DMS53 treated with DMSO at 0.1 percent for 48 hours (cell line): ENCODE measurements around the gene SLIT2.

Source experiments
- DNase-seq: peaks from one replicate; lab custom pipeline; 2025; ENCODE audit not compliant: unreplicated experiment; lab: John Stamatoyannopoulos, UW

The SLIT2 gene

GRCh38 chr4:20262221-20262620 lies 10.5 kb downstream of the SLIT2 start:
- DNase-seq, result no peak

GRCh38 chr4:20264688-20265087 lies 13.0 kb downstream of the SLIT2 start:
- no peak for DNase-seq

GRCh38 chr4:20265726-20266125 lies 14.0 kb downstream of the SLIT2 start:
- no peak for DNase-seq

GRCh38 chr4:20266215-20267082 lies 14.7 kb downstream of the SLIT2 start:
- no peak for DNase-seq

- DNase-seq, result no peak
Observed at GRCh38 chr4:20268028-20268427, 16.3 kb downstream of the SLIT2 start.

- no peak for DNase-seq
Observed at GRCh38 chr4:20269320-20269719, 17.6 kb downstream of the SLIT2 start.

GRCh38 chr4:20271950-20272349 lies 20.2 kb downstream of the SLIT2 start:
- no peak for DNase-seq

GRCh38 chr4:20272411-20272872 lies 20.7 kb downstream of the SLIT2 start:
- no peak for DNase-seq

GRCh38 chr4:20273793-20274192 lies 22.1 kb downstream of the SLIT2 start:
- DNase-seq, result no peak

- no peak for DNase-seq
Observed at GRCh38 chr4:20276848-20277247, 25.1 kb downstream of the SLIT2 start.

- no peak for DNase-seq
Observed at GRCh38 chr4:20278195-20278594, 26.5 kb downstream of the SLIT2 start.

- no peak for DNase-seq
Observed at GRCh38 chr4:20279381-20279780, 27.7 kb downstream of the SLIT2 start.

GRCh38 chr4:20281453-20281852 lies 29.7 kb downstream of the SLIT2 start:
- no peak for DNase-seq

GRCh38 chr4:20283039-20283438 lies 31.3 kb downstream of the SLIT2 start:
- DNase-seq, result no peak

GRCh38 chr4:20284990-20285389 lies 33.3 kb downstream of the SLIT2 start:
- DNase-seq, result no peak

- no peak for DNase-seq
Observed at GRCh38 chr4:20287246-20287645, 35.5 kb downstream of the SLIT2 start.

- no peak for DNase-seq
Observed at GRCh38 chr4:20288047-20288650, 36.4 kb downstream of the SLIT2 start.

GRCh38 chr4:20288846-20289512 lies 37.3 kb downstream of the SLIT2 start:
- DNase-seq, result no peak

GRCh38 chr4:20289782-20290181 lies 38.1 kb downstream of the SLIT2 start:
- no peak for DNase-seq

GRCh38 chr4:20292739-20293138 lies 41.0 kb downstream of the SLIT2 start:
- DNase-seq, result no peak

- DNase-seq, result no peak
Observed at GRCh38 chr4:20297261-20297660, 45.6 kb downstream of the SLIT2 start.

- DNase-seq, result no peak
Observed at GRCh38 chr4:20297783-20298182, 46.1 kb downstream of the SLIT2 start.
